Stimulated activated naive CD8-positive, alpha-beta T cell treated with anti-CD3 and anti-CD28 coated beads, Interleukin-15, Interleukin-2, amounts not matched to agents 100 U/mL and 50 U/mL, for 24 hours (primary cell): Measurements from ENCODE around the gene JAK2.
"Not testable (repeated sequence)": the region's sequence is repeated elsewhere in the genome, so short reads cannot be mapped to it uniquely, and the experiment has no call there.

Experiments
- ATAC-seq: fragments of 150-1000 bp; cut with Tn5 transposase; one replicate; pipeline ENCODE4 v1.10.0; 2021
- DNase-seq: peaks from one replicate; pipeline ENCODE4 v3.0.0; 2021

The JAK2 gene

DNA sequence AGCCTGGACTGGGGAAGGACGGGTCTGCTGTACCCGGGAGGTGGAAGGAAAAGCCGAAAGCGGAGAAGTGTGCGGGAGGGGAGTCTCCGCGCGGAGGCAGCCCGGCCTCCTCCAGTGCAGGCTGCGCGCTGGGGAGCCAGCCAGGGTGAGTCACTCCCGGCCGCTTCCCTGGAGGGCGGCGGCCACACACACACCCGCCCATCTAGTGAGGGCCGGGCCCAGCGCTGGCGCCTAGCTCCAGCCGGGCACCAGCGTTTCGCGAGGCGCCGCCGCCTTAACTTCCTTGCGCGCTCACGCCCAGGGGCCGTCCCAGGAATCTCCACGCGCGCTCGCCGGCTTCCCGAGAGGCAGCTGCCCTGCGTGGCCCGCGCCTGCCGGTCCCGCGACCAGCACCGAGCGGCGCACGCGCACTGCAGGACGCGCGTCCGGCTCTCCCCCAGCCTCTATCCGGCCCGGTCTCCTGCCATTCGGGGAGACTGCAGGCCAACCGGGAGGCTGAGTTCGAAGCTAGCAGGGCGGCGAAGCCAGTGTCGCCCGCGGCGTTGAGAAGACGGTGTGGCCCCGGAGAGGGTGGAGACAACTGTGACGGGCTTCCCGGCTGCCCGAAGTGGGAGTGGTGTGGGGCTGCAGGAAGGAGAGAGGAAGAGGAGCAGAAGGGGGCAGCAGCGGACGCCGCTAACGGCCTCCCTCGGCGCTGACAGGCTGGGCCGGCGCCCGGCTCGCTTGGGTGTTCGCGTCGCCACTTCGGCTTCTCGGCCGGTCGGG is at the start of gene JAK2:
TSS of gene JAK2 (plus strand) at position 652 of the 765 bp plus-strand sequence. CDS start 36,716 bp downstream, outside the sequence.
- DNase-seq (peak; percentile 87), ATAC-seq (peak; percentile 91)

DNA sequence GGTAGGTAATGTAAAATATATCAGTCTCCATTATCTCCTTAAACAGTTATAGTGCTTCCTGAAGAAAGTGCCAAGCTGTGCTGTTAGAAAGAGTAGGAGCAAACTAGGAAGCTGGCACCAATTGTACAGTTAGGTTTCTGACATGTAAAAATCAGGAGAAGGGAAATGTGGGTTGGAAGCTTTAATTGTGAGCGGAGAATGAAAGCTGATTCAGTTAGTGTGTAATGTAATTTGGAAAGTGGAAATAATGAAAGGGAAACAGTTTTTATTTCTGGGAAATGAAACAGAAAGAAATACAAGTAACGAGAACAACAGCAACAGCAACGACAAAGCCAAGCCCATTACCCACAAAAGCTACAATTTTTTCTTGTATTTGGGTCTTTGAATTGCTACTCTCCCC is 48.8 kb upstream of the JAK2 start:
- DNase-seq (no peak), ATAC-seq (no peak)

DNA sequence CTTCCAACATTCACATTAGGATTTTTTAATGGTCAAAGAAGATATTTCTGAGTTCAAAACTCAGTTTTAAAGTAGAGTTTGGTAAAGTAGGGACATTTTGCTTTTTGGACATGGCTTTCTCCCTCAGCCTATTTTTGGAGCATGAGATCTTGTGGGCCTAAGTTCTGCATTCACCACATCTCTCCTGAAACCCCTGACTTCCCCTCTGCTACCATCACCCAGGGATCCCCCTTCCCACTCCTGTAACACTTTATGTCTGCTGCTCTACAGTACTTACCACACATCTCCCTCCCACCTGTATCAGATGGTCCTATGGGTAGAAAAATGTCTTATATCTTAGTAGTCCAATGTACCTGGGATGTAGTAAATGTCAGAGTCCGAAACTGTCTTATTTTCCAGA is 48.2 kb upstream of the JAK2 start:
- ATAC-seq (peak; percentile 84), DNase-seq (peak; percentile 27)

DNA sequence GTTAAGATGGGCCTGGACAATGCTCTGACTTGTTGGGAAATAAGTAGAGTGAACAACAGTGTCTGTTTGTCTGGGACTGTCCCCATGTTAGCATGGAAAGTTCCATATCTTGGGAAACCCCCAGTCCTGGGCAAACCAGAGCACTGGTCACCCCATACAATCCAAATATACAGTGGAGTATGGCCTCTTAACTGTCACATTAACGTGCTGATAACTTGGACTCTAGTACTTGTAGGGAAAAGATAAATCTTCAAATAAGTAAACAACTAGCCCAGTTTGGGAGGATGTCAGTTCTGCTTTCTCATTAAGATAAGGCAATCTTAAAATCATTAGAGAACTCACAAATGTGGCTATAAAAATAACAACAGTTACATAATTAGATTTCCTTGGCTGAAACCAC is 47.6 kb upstream of the JAK2 start:
- DNase-seq (no peak), ATAC-seq (peak; percentile 53)

DNA sequence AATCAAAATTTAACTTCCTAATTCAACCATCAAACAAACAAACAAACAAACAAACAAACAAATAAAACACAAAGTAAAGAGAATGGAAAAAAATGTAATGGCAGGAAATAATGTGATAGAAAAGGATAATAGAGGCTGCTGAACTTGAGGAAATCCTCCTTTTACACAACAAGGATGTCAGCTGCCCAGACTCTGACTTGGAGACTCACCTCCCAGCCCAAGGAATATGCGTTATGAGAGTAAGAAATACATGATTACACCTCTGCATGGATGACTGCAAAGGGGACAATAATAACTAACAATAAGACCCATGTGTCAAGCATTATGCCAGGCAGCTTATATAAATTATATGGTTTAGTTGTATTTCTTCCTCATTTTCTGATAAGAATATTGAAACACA is 46.6 kb upstream of the JAK2 start:
- ATAC-seq (no peak), DNase-seq (no peak)

DNA sequence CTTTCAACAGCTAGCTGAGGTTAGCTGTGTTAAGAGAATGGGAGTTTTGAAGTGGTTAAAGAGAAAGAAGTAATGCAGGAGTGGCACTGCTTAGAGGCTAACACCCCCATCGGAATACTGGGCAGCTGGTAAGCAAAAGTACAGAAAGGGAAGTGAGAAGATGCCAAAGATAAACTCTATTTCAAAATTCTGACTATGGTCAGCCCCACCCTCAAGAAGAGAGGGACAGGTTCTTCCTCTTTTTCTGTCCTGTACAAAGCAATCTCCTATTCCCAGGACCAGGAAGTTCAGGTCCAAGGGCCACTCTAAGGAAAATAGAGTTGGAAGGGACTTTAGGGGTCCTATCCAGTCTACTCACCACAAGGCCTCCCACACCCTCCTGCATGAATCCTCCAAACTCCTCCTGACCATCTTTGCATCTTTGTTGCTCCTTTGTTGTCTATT is 45.9 kb upstream of the JAK2 start:
- ATAC-seq = peak; percentile 73
- DNase-seq = peak; percentile 24

DNA sequence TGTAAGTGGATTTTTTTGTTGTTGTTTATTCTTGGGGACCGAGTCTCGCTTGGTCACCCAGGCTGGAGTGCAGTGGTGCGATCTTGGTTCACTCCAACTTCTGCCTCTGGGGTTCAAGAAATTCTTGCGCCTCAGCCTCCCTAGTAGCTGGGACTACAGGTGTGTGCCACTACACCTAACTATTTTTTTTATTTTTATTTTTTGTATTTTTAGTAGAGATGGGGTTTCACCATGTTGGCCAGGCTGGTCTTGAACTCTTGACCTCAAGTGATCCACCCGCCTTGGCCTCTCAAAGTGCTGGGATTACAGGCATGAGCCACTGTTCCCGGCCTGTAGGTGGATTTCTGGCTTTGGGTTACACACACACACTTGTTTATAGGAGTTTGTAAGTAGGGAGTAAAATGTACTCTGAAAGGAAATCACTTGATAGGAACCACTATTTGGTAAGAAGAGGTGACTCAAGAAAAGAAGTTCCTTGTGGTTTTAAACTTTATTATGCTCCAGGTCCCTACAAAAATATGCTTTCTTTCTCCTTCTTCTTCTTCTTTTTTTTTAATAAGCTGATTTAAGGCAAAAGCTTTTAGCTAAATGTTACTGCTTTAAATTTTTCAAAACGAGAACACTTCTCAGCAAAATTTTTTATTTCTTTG is 42.9 kb upstream of the JAK2 start:
- not testable (repeated sequence) for ATAC-seq, DNase-seq

DNA sequence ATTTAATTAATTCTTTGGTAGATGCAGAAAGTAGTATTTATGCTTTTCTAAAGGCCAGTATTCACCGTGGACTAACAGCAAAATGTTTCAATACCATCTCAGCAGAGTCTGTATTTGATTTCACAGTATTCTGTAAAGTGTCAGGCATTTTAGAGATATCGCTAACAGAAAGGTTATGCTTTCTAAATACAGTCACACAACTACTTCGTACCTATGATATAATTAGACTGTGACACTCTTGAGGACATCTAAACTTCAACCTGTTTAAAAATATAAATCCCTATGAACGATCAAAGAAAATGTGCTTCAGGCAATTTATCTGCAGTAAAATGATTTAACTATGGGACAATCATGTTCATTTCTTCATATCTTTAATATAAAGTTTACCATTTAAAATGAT is 41.7 kb upstream of the JAK2 start:
- ATAC-seq (no peak), DNase-seq (no peak)

DNA sequence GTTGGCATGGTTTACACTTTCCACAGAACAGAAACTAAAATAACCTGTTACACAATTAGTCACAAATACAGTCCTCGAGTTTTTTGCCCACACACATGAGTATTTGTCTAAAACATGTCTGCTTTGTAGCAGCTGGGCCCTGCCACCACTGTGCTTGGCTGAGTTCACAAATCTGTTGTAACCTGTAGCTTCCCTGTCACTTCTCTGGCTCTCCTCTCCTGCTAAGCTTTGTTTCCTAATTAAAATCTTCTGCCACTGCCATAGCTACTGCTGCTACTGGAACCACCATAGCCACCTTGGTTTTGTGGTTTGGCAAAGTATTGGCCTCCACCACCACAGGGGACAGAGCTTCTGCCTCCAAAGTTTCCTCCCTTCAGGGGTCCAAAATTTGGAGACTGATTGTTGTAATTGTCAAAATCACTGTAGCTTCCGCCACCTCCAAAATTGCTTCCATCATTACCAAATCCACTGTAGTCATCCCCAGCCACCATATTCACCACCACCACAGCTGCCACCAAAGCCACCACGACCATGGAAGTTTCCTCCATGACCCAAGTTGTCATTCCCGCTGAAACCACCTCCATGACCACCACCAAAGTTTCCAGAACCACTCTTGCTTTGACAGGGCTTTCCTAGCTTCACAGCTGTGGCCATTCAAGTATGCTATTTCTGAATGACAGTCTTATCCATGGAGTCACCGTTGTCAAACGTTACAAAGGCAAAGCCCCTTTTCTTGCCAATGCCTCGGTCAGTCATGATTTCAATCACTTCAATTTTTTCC is 40.5 kb upstream of the JAK2 start:
- peak; percentile 52 for ATAC-seq
- DNase-seq = peak; percentile 59

DNA sequence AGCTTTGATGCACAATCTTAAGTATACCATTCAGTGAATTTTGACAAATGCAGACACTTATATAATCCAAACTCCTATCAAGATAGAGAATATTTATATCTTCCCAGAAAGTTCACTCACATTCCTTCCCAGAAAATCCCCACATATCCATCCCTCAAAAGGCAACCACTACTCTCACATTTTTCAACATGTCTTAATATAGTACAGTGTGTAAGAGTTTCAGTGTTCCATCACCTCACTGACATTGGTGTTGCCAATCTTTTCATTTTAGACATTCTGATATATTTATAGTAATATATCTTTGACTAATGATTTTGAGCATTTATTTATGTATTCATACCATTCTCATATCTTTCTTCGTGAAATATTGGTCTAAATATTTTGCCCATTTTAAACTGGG is 38.1 kb upstream of the JAK2 start:
- ATAC-seq = no peak
- no peak for DNase-seq

DNA sequence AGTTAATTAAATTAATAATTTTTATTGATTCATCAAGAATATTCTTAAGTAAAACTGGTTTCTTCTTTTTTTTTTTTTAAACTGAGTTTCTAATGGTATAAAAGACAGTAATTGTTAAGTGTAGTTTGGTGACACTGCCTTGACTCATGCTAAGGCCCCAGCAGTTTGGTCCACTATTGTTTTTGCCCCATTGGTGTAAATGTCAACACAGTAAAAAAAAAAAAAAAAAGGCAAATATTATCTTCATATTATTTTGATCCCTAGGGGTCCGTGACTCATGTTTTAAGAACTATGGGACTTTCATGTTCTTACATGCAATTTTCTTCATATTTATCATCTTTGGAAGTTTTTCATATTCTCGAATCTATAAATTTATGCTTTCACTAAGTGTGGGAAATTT is 29.2 kb upstream of the JAK2 start:
- no peak for DNase-seq
- no peak for ATAC-seq

DNA sequence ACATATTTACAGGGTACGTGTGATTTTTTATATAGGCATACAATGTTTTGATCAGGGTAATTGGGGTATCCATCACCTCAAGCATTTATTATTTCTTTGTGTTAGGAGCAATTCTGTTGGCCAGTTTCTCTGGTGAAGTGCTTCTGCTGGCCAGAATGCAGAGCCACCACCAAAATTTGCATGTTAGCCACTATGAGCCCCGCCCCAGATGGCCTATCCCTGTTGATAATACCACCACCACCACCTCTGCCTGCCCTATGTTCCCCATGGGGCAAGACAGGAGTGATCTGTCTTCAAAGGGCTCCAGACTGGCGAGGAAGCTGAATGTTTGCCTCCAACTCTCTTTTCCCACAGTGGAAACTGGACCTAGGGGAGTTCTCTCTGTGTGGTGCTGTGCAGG is 26.0 kb upstream of the JAK2 start:
- DNase-seq (no peak), ATAC-seq (no peak)

DNA sequence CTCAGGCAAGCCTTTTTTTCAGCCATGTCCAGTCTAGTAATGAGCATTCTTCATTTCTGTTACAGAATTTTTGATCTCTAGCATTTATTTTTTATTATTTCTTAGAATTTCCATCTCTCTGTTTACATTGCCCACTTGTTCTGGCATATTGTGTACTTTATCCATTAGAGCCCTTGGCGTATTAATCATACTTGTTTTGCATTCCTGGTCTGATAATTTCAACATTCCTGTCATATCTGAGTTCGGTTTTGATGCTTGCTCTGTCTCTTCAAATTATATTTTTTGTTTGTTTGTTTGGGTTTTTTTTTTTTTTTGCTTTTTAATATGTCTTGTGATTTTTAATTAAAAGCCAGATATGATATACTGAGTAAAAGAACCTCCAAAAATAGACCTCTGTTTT is 23.0 kb upstream of the JAK2 start:
- ATAC-seq (no peak), DNase-seq (no peak)

DNA sequence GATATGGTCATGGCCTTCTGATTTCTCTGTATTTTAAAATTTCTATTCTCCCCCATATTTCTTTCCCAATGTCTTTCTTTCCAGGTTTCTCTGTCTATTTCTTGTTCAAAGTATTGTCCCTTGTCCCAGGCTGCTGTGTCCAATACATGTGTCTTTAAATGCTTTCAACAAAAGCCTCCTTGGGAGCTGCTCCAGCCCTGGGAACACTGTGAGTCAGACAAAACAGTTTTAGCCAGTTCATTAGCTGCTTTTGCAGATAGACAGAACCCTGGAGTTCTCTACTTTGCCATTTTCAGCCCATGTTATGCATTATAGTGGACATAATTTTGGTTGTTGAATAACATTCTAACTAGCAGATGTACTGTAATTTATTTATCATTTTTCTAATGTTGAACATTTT is 20.5 kb upstream of the JAK2 start:
- ATAC-seq = no peak
- no peak for DNase-seq

DNA sequence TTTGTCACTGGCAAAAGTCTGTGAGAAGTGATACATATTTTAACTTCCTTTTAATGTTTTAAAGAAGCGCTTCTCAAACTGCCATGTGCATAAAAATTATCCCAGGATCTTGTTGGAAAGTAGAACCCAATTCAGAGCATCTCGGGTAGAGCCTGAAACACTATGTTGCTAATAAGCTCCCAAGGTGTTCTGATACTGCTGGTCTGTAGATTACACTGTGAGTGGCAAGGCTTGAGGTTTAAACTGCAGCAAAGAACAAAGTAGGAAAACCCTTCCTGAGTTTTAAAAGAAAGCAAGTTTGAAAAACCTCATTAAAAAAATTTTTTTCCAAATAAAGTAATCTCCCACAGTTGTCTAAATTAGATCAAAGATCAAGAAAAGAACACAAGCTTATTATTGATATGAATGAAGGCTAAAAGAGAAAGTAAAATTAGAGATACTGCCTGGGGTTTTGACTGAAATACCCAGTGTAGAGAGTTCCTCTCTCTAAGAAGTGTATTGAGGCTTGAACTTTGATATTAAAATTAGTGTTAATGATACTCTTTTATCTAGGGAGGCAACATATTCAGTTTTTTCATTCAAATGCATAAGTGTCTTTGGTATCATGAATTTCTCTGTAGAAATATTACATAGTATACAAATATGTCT is 19.8 kb upstream of the JAK2 start:
- DNase-seq (no peak), ATAC-seq (no peak)

DNA sequence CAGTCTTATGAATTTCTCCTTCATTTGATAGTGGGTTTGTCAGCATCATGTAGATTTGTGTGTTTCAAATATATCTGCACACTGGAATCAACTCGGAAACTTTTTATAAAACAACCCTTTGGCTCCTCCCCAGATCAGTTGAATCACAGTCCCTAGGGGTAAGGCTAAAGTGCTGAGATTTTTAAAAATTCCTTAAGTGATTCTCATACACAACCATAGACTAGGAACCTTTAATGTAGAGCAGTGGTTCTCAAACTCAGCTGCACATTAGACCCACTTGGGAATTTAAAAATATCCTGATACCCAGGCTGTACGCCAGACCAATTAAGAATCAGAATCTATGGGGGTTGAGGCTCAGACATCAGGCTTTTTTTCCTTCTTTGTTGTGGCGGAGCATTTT is 17.5 kb upstream of the JAK2 start:
- no peak for DNase-seq
- no peak for ATAC-seq

DNA sequence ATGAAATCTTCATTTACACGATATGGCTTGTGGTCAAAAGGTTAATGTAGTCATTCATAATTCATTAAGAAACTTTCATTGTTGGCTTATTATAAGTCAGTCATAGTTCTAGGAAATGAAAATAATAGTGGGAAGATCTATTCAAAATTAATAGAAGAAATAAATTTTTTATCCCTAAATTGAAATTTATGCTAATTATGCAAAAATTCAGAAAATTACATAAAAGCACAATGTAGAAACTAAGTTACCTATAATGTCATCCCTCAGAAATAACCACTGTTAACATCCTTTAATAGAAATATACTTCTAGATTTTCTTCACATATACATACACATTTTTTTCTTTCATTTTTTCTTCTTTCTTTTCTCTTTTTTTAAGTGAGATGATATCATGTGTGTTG is 15.9 kb upstream of the JAK2 start:
- ATAC-seq (no peak), DNase-seq (no peak)

DNA sequence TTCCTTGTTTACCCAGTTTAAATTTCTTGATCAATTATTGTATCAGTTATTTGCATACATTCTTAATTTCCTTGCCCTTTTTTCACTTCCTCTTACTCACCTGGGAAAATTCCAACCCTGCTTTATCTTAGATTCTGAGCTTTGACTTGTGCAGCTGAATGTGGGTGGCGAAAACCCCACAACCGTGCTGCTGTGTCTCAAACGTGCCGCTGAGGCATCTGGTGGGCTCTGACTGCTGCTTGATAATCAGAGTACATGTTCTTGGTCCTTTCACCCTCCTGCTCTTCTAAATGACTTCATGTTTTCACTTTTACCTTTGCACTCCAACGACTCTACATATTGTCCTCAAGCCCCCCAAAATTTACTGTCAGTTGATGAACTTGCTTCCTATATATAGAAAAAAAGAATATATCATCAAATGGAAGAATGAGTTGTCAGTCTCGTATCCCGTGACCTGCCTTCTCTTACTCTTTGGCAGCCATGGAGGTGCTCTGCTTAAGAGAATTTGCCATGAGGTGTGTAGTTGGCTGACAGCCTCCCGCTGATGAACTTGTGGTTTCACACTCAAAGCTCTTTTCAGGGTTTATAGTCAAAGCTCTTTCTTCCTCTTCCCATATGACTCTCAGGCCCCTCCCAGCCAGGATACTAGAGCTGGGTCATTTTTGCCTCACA is 14.0 kb upstream of the JAK2 start:
- ATAC-seq (peak; percentile 90), DNase-seq (peak; percentile 73)

DNA sequence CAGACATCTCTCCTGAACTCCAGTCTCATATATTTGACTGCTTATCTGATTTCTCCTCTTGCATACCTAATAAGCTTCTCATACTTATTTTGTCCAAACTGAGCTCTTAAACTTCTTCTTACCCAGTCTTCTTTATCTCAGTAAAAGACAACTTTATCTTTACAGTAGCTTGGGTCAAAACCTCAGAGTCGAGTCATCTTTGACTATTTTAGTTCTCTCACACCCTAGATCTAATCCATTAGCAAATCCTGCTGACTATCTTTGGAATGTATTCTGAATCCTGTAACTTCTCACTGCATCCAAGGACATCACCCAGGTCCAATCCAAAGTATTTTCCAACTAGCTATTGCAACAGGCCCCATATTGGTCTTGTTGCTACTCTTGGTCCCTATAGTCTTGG is 11.8 kb upstream of the JAK2 start:
- ATAC-seq = no peak
- no peak for DNase-seq

DNA sequence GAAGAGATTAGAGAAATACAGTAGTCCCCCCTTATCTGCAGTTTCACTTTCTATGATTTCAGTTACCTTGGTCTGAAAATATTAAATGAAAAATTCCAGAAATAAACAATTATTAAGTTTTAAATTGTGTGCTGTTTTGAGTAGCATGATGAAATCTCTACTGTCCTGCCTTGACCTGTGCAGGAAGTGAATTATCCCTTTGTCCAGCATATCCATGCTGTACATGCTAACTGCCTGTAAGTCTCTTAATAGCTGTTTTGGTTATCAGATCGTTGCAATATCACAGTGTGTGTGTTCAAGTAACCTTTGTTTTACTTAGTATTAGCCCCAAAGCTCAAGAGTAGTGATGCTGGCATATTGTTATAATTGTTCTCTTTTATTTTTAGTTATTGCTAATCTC is 11.2 kb upstream of the JAK2 start:
- ATAC-seq (no peak), DNase-seq (no peak)

DNA sequence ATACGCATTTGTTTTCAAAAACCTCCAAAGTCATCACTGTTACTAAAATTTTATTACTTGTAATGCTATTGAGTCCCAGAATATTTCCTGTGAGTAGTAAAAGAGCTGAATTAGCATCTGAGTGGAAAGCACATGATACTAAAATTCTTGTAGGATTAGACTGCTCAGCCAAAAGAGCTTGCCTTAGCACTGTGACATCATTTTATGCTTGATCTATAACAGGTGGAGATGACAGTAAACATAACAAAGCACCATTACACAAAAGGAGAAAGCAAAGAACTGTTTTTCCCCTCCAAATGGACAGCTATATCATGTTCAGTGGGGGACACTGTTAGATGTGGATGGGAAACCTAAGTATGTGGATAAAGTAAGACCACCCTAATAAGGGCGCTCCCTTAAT is 5.8 kb upstream of the JAK2 start:
- no peak for DNase-seq
- ATAC-seq = no peak

DNA sequence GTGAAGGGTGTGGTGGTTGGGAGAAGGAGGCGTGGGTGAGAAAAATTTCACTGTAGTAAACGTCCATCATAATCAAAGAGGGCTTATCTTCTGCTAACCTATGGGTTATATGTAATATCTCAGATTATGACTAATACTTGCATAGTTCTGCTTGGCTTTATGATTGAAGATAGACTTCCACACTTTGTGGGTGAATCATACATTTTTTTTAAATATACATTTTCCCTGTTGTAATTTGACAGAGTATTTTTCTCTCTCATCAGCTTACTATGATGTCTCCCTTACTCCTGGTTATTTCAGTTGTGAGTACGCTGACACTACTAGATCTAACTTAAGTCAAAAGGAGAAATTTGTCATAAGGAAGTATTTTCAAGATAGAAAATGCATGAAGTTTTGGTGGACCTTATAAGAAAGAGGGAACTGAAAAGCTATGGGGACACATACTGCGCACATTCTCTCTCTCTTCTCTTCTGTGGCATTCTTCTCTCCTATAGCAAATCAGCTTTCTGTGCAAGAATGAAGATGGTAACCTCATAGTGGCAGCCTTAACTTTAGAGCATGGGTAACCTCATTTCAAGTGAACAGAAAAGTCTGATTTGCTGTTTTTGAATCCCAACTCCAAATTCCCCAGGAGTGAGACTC is 4.9 kb upstream of the JAK2 start:
- ATAC-seq (peak; percentile 30), DNase-seq (no peak)
